Measurements from ENCODE around the gene LRRC3C.

DNA sequence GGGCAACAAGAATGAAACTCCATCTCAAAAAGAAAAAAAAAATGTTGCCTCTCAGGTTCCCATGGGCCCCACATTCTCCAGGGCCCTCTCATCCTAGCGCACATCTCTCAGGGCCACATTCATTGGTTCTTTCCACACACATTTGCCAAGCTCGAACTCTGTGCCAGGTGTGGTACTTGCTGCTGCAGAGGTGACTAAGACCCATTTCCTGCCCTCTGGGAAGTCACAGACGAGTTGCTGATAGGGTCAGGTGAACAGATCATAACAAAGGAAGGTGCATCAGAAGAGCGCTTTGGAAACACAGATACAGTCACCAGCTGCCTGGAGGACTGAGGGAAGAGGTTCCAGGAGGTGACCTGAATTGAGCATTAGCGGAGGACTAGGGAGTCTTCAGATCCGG lies 36.3 kb downstream of the LRRC3C start:
- TF ChIP-seq YY1 (IDR thresholded peaks at IDR 0.05; ENCODE audit: low read depth) (no peak), CEBPB (IDR thresholded peaks at IDR 0.05) (no peak), CREB1 (IDR thresholded peaks at IDR 0.05; ENCODE audit: low read depth) (no peak), ZBTB7A (IDR thresholded peaks at IDR 0.05; ENCODE audit: low read depth) (no peak), EP300 (IDR thresholded peaks at IDR 0.05; ENCODE audit: borderline replicate concordance) (no peak)
- TF ChIP-seq, protein P1, sequence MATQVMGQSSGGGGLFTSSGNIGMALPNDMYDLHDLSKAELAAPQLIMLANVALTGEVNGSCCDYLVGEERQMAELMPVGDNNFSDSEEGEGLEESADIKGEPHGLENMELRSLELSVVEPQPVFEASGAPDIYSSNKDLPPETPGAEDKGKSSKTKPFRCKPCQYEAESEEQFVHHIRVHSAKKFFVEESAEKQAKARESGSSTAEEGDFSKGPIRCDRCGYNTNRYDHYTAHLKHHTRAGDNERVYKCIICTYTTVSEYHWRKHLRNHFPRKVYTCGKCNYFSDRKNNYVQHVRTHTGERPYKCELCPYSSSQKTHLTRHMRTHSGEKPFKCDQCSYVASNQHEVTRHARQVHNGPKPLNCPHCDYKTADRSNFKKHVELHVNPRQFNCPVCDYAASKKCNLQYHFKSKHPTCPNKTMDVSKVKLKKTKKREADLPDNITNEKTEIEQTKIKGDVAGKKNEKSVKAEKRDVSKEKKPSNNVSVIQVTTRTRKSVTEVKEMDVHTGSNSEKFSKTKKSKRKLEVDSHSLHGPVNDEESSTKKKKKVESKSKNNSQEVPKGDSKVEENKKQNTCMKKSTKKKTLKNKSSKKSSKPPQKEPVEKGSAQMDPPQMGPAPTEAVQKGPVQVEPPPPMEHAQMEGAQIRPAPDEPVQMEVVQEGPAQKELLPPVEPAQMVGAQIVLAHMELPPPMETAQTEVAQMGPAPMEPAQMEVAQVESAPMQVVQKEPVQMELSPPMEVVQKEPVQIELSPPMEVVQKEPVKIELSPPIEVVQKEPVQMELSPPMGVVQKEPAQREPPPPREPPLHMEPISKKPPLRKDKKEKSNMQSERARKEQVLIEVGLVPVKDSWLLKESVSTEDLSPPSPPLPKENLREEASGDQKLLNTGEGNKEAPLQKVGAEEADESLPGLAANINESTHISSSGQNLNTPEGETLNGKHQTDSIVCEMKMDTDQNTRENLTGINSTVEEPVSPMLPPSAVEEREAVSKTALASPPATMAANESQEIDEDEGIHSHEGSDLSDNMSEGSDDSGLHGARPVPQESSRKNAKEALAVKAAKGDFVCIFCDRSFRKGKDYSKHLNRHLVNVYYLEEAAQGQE (IDR thresholded peaks at IDR 0.05; ENCODE audit: low read depth) = no peak
- TF ChIP-seq, protein P2, sequence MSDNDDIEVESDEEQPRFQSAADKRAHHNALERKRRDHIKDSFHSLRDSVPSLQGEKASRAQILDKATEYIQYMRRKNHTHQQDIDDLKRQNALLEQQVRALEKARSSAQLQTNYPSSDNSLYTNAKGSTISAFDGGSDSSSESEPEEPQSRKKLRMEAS (IDR thresholded peaks at IDR 0.05) = no peak
